Iris pigment epithelial cell (primary cell): ENCODE measurements around the gene DMAC2L.
"Not testable (repeated sequence)": the region's sequence is repeated elsewhere in the genome, so short reads cannot be mapped to it uniquely, and the experiment has no call there.

Experiments
- DNase-seq: peaks from one replicate; pipeline ENCODE4 v3.0.0-alpha.2; 2011; ENCODE audit warnings: low read depth

Gene DMAC2L

DNA sequence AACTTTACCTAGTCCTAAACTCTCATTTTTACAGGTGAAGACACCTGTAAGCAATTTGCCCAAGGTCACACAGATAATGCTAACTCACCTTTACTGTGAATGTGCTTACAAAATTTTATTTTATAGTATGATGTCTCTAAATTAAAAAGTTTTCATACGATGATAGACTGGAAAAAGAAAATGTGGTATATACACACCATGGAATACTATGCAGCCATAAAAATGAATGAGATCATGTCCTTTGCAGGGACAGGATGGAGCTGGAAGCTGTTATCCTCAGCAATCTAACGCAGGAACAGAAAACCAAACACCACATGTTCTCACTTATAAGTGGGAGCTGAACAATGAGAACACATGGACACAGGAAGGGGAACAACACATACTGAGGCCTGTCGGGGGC lies 44.2 kb downstream of the DMAC2L start:
- DNase-seq = not testable (repeated sequence)

DNA sequence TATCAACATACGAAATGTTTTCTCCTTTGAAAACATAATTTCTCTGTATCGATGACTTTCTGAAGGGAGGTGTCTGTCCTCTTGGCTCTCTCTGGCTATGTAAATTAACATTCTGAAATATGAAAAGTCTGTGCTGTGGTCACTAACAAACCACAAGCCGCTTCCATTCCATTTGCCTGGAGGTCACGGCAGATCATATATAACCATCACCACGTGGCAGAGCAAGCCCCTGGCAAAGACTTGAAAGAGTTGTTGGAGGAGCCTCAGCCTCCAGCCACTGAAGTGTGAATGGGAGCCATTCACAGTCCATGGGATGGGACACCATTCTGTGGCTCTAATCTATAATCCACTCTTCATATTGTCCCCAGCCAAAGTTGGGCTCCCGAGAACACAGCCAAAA lies 45.0 kb downstream of the DMAC2L start:
- DNase-seq = no peak

DNA sequence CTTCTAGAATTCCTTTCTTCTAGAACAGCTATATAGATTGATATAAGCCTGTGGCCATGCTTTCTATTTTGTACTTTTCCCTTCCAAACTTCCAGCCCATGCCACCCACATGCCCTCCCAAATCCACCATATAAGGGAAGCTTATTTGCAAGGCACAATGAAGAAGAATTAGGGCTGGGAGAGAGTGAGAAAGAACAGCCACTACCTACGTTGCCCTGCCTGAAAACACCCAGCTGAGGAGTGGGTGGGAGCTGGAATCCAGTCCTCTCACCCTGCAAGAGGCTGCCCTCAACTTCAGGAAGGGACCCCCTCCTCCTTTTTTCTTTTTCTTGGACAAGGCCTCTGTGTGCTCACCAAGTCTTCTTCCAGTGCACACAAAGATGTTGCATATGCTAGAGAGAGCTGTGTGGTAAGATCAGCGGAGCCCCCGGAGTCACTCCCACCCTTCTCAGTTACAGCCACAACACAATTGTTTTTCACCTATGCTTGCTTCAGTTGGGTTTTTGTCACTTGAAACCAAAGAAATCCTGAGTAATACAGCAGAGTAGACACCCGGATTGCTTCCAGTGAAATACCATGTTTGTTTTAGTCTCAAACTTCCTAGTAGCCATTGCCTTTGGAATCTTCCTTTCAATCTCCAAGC lies 45.8 kb downstream of the DMAC2L start:
- no peak for DNase-seq

DNA sequence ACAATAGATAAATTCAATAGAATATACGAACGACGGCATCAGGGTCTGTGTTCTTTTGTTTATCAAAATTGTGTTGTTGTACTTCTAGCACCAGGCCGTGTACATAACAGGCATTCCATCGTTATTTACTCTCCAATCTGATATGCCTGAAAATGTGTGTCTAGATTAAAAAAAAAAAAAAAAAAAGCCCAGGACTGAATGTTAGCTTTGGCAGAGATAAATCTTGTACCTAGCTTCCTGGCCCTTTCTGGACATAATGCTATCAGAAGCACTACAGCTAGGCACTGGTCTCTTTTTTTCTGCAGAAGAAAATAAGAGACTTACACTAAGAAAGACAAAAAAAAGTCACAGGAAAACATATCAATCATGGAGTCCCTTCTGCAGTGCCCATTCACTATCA lies 47.5 kb downstream of the DMAC2L start:
- DNase-seq = no peak

DNA sequence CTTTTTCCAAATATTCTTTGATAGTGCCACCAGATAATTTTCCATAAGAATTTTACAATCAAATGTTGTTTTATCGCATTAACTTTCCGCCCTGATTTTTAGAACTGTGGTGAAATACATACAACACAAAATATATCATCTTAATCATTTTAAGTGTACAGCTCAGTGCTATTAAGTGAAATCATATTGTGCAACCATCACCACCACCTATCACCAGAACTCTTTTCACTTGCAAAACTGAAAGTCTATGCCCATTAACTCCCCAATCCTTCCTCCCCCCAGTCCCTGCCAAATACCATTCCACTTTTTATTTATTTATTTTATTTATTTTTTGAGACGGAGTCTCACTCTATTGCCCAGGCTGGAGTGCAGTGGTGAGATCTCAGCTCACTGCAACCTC lies 48.0 kb downstream of the DMAC2L start:
- no peak for DNase-seq

DNA sequence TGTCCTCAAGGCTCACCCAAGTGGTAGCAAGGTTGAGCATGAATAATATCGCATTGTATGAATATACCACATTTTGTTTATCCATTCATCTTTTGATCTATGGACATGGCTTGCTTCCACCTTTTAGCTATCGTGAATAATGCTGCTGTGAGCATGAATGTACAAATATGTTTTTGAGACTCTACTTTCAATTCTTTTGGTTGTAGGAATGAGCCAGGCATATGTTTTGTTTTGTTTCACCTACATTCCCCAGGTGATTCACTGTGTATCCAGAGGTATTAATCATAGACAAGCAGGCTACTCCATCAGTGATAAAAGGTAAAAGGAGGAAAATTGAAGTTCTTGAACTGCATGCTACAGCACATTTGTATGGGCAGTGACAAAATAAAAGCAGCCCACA lies 48.7 kb downstream of the DMAC2L start:
- no peak for DNase-seq

DNA sequence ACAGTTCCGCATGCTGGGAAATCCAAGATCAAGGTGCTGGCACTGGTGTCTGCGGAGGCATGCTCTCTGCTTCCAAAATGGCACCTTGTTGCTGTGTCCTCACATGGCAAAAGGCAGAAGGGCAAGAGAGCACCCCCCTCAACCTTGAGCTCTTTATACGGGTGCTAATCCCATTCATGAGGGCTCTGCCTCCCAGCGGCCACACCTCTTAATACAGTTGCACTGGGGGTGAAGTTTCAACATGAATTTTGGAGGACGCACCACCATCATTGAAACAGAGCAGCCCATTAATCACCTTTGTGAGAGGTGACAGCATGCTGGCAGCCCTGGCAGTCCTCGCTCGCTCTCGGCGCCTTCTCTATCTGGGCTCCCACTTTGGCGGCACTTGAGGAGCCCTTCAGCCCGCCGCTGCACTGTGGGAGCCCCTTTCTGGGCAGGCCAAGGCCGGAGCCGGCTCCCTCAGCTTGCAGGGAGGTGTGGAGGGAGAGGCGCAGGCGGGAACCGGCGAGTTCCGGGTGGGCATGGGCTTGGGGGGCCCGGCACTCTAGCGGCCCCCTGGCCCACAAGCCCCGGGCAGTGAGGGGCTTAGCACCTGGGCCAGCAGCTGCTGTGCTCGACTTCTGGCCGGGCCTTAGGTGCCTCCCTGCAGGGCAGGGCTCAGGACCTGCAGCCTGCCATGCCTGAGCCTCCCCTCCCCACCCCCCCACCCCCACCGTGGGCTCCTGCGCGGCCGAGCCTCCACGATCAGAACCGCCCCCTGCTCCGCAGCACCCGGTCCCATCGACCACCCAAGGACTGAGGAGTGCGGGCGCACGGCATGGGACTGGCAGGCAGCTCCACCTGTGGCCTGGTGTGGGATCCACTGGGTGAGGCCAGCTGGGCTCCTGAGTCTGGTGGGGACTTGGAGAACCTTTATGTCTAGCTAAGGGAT lies 49.6 kb downstream of the DMAC2L start:
- not testable (repeated sequence) for DNase-seq

DNA sequence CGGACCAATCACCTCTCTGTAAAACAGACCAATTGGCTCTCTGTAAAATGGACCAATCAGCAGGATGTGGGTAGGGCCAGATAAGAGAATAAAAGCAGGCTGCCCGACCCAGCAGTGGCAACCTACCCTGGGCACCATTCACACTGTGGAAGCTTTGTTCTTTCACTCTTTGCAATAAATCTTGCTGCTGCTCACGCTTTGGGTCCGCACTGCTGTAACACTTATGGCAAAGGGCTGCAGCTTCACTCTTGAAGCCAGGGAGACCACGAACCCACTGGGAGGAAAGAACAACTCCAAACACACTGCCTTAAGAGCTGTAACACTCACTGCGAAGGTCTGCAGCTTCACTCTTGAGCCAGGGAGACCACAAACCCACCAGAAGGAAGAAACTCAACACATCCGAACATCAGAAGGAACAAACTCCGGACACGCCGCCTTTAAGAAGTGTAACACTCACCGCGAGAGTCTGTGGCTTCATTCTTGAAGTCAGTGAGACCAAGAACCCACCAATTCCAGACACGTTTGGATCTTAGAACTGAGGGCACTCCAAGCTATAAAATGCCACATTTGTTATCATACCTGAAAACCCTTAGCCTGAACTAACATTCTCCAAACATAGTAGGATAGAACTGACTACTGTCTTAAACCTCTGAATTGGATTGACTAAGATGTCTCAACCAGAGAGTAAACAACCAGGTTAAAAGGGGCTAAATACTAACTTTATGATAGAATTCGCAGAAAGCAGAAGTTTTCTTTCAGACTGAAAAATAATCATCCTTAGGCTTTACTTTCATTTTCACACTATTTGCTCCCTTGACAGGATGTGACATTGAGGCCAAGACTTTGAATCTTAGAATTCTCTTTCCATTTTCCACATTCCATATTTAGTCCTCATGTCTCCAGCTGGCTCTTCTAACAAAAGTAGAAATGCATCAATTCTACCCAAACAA lies 50.9 kb downstream of the DMAC2L start:
- peak; percentile 40 for DNase-seq

DNA sequence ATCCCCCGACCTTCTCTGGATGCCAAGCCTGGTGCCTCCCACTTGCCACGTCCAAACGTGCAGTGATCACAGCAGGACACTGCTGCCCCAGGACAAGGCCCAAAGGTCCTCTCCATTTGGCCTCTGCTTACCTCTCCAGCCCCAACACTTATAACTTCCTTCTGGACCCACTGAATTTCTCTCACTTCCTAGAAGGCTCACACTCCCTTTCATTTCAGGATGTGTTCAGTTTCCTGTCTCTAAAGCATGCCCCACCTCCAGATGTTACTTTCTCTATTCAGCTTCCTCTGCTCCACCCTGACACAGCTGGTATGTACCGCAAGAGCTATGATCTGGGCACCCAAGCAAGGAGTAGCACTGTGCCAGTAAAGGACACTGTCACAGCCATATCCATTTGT lies 51.6 kb downstream of the DMAC2L start:
- no peak for DNase-seq

DNA sequence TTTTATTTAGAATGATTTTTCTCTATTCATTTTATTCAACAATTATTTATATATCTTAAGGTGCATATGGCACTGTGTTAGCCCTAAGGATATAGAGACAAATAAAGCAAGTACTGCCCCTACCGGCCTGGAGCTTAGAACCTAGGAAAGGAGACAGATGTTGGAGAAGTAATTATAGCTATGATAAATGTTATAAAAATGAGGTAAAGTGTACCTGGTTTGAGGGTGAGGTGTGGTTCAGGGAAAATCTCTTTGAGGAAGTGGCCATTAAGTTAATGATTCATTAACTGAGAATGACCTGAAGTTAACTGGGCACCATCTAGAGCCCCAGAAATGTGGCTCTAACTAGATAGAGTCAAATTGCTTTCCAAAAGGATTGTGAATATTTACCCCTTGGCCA lies 52.7 kb downstream of the DMAC2L start:
- DNase-seq = no peak

DNA sequence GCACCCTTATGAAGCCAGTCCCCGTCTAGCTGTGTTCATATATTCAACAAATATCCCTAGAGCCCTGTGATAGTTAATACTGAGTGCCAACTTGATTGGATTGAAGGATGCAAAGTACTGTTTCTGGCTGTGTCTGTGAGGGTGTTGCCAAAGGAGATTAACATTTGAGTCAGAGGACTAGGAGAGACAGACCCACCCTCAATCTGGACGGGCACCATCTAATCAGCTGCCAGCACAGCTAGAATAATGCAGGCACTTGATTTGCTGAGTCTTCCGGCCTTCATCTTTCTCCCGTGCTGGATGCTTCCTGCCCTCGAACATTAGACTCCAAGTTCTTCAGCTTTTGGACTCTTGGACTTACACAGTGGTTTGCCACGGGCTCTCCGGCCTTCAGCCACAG lies 53.4 kb downstream of the DMAC2L start:
- not testable (repeated sequence) for DNase-seq

DNA sequence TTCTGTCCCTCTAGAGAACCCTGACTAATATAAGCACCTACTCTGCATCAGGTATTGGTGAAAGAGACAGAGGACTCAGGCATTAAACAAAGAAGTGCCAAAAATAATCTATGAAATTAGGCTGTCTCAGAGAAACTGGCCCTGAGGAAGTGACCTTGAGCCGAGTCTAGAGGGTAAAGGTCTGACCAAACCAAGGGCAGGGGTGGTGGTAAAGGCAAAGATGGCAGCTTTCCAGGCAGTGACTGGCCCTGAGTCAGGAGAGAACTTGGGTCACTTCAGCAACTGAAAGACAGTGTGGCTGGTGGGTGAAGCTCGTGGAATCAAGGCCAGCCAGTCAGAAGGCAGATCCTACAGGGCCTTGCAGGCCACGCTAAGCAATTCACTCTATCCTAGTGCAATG lies 54.0 kb downstream of the DMAC2L start:
- no peak for DNase-seq

DNA sequence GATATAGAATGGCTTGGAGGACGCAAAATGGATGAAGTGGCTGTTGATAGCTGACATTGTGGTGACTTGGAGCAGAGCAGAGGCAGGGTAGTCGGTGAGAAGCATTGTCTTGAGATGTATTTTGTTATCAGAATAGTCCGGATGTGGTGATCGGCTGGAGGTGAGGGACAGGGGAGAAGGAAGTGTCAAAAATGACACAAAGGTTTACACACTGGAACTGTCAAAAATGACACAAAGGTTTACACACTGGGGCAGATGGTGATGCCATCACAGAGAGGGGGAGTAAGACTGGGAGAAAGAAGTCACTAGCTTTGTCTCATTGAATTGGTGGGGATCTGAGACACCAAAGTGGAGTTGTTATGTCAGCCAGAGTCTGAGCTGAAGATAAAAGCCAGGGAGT lies 54.5 kb downstream of the DMAC2L start:
- no peak for DNase-seq

DNA sequence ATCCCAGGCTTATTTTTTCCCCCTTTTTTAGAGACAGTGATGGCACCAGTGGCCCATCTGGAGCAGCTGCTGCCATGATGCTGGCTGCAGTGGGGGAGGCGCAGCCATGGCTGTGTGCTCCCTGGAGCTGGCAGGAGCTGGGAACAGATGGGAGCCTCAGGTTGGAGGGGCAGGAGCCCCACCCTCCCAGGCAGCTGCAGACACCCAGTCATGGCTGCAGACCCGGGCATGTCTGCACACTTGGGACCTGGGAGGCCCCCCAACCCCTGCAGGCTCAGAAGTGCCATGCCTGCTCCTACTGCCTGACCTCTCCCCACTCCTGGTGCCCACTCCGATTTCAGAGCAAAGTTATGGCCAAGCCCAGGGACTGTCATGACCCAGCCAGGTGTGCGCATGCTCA lies 59.4 kb downstream of the DMAC2L start:
- DNase-seq = no peak

DNA sequence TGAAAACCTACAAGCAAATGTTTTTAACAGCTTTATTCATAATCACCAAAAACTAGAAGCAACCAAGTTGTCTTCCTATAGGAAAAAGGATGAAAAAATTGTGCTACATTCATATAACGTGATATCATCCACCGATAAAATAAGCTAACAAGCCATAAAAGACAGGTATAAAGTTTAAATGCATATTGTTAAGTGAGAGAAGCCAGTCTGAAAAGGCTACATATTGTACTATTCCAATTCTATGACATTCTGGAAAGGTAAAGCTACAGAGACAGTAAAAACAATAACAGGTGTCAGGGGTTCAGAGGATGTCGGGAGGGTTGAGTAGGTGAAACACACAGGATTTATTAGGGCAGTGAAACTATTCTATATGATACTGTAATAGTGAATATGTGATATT lies 61.8 kb downstream of the DMAC2L start:
- no peak for DNase-seq

DNA sequence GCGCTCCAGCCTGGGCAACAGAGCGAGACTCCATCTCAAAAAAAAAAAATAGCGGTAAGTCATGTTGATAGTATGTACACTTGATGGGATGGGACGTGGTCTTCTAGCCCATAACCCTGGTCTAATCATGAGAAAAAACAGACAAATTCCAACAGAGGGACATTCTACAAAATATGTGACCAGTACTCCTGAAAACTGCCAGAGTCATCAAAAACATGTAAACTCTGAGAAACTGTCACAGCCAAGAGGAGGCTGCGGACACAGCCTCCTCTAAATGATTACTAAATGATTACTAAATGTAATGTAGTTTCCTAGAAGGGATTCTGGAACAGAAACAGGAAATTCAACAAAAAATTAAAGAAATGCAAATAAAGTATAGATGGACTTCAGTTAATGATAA lies 63.6 kb downstream of the DMAC2L start:
- DNase-seq = no peak
